Fibroblast of skin of left biceps (primary cell): ENCODE results near the gene TFDP1.

ENCODE experiments used
- DNase-seq, 2 experiments: peaks; one replicate each; pipeline ENCODE4 v3.0.0-alpha.2; 2013; ENCODE audit warnings: low read depth in 2 of 2

TFDP1 gene

GRCh38 chr13:113665597-113666328, 81.2 kb downstream of the TFDP1 start:
- DNase-seq = no peak

DNA sequence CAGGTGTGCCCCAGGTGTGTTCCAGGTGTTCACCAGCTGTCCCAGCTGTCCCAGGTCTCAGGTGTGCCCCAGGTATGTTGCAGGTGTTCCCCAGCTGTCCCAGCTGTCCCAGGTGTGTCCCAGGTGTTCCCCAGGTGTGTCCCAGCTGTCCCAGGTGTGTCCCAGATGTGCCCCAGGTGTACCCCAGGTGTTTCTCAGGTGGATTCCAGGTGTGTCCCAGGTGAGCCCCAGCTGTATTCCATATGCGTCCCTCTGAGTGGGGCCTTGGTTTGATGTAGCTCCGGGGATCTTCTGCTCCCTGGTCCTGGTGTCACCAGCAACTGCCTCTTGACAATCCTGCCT, 81.7 kb downstream of the TFDP1 start:
- no peak for DNase-seq

DNA sequence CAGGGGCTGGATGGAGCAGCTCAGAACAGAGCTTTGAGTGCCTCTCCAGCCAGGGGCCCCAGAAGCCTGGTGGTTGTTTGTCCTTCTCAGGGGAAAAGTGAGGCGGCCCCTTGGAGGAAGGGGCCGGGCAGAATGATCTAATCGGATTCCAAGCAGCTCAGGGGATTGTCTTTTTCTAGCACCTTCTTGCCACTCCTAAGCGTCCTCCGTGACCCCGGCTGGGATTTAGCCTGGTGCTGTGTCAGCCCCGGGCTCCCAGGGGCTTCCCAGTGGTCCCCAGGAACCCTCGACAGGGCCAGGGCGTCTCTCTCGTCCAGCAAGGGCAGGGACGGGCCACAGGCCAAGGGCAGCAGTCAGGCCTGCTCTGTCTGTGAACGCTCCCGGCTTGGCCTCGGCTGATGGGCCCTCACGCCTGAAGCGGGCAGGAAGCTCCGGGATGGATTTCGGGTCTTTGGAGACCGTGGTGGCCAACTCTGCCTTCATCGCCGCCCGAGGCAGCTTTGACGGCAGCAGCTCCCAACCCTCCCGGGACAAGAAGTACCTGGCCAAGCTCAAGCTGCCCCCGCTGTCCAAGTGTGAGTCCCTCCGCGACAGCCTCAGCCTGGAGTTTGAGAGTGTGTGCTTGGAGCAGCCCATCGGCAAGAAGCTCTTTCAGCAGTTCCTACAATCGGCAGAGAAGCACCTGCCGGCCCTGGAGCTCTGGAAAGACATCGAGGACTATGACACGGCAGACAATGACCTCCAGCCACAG, 82.6 kb downstream of the TFDP1 start, which contains the start of gene GRK1:
GRK1 (plus strand) TSS at position 269 of the 751 bp plus-strand sequence; CDS start at position 437, 168 bp downstream.
- DNase-seq = no peak

- no peak for DNase-seq
Measured at GRCh38 chr13:113667771-113668490, 83.4 kb downstream of the TFDP1 start.

GRCh38 chr13:113668491-113668971, 84.0 kb downstream of the TFDP1 start:
- no peak for DNase-seq

GRCh38 chr13:113669231-113669754, 84.7 kb downstream of the TFDP1 start:
- DNase-seq = no peak

DNA sequence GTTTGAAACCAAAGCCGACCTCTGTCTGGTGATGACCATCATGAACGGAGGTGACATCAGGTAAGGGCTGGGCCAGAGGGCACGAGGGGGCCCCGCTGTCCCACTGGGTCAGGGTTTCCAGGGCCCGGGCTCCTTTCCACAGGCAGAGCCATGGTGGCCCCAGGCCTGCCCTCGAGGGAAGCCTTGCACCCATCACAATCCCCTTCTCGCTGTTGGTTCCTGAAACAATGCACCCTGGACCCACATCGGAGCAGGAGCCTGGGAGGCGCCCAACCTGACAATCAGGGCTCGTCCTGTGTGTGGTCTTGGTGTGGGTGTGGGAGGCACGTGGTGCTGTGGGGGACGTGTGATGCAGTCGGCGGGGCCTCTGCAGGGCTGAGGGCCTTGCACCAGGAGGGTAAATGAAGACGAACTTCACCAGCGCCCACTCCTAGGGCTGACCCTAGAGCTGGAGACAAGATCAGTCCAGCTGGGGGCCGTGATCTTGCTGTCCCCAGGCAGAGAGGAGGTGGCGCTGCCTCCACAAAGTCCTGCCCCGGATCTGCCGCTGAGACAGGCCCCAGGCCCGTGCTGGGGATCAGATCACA, 85.3 kb downstream of the TFDP1 start:
- no peak for DNase-seq

- no peak for DNase-seq
Measured at GRCh38 chr13:113670541-113670940, 86.0 kb downstream of the TFDP1 start.

DNA sequence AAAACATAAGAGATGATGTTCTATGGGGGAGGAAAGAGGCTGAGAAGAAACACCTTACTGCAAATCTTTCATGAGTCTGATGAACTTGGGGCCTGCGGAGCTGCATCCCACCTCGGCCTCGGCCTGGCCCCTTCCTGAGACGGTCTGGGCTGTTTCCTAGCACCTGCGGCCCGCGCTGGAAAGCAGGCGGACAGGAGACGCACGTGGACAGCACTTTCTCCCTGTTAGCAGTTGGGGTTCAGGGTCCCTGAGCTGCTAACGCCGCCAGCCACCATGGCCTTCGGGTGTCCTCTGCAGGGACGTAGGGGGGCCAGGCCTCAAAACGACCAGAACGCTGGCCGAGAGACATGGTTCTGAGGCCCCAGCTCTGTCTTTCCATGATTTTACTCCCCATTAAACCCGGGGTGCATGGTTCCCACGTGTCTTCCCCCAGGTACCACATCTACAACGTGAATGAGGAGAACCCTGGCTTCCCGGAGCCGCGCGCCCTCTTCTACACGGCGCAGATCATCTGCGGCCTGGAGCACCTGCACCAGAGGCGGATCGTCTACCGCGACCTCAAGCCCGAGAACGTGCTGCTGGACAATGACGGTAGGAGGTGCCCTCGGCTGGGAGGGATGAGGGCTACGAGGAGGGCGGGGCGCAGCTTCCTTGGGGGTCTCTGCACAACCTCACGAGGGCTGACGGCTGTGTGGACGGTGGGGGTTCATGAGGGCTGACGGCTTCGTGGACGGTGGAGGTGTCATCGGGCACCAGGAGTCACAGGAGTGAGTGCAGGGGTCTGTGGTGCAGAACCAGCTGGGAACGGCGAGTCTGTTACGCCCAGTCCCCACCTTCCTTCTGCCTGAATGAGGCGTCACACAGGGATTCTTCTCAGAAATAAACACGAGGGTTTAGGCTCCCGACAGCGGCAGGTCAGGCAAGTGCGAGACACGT, 86.8 kb downstream of the TFDP1 start:
- no peak for DNase-seq

DNA sequence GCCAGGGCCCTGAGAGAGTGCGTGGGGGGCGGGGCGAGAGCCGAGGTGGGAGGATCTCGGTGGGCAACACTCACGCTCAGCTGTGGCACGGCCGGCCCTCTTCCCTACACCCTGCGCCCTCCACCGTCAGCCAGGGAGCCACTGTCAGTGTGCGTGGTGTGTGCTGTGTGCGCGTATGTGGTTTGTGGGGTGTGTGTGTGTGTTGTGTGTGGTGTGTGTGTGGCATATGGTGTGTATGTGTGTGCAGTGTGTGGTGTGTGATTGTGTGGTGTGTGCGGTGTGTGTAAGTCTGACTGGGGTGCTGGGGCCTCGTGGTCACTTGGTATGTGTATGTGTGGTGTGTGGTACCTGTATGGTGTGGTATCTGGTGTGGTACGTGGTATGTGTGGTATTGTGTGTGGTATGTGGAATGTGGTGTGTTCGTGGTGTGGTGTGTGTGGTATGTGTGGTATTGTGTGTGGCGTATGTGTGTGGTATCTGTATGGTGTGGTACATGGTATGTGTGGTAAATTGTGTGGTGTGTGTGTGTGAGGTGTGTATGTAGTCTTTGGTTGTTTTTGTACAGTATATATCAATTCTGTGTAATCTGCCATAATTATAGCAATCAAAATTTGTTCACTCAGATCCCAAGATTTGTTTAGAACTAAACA, 87.6 kb downstream of the TFDP1 start:
- no peak for DNase-seq
